ENCODE results near the gene PLCD3. TPM values are rescaled to one million over a fixed set of nuclear protein-coding genes. Genes with fewer than 3 reads are reported as not detected.

Gene PLCD3
- total and polyA plus RNA-seq, 10 donors = 1.5 to 9.9 (median 6.3) TPM

- DNase-seq = no peak
- TF ChIP-seq POLR2A (IDR thresholded peaks at IDR 0.05) (no peak), CTCF (IDR thresholded peaks at IDR 0.05 in 8 of 11, conservative IDR thresholded peaks at IDR 0.05 in 3 of 11) (no peak)
- peak overlapping the region in 7 of 8 donors; percentile 48 to 90 (median 80) for H3K27ac ChIP-seq
- peak overlapping the region in 3 of 8 donors; percentile 34 to 70 (median 43) for H3K4me3 ChIP-seq
- 79 to 91% (median 87%) methylated on average over 5 of the region's 5 CpGs for WGBS, 5 donors
- peaks cover 0 to 61% (median 33%) of the 10 kb centered on the region in 6 donors for H3K4me1 ChIP-seq
- H3K9me3 ChIP-seq = no peaks in the 10 kb centered on the region
- intact Hi-C loops (cut with DNase I; ENCODE audit: low total_unique reads) = no loop called here
- H3K36me3 ChIP-seq = peaks cover 0 to 20% (median 4%) of the 10 kb centered on the region in 6 donors
- H3K27me3 ChIP-seq (replicated peaks in 1 of 7) = no peaks in the 10 kb centered on the region
Observed at GRCh38 chr17:45172232-45172540, 39.9 kb upstream of the PLCD3 start.

- peak overlapping the region in 1 of 8 donors; percentile 70 for H3K4me3 ChIP-seq
- peaks cover 0 to 60% (median 33%) of the 10 kb centered on the region in 6 donors for H3K4me1 ChIP-seq
- H3K27me3 ChIP-seq (replicated peaks in 1 of 7) = no peaks in the 10 kb centered on the region
- DNase-seq = no peak
- peaks cover 0 to 20% (median 4%) of the 10 kb centered on the region in 6 donors for H3K36me3 ChIP-seq
- TF ChIP-seq POLR2A (IDR thresholded peaks at IDR 0.05) (no peak), POLR2AphosphoS5 (IDR thresholded peaks at IDR 0.05) (no peak), CTCF (IDR thresholded peaks at IDR 0.05 in 8 of 11, conservative IDR thresholded peaks at IDR 0.05 in 3 of 11) (no peak)
- 60 to 68% (median 63%) methylated on average over 17 to 20 of the region's 20 CpGs for WGBS, 5 donors
- H3K9me3 ChIP-seq = no peaks in the 10 kb centered on the region
- intact Hi-C loops (cut with DNase I; ENCODE audit: low total_unique reads) = no loop called here
- peak overlapping the region in 6 of 8 donors; percentile 58 to 90 (median 80) for H3K27ac ChIP-seq
Observed at GRCh38 chr17:45171338-45172231, 39.3 kb upstream of the PLCD3 start.

- 41 to 61% (median 57%) methylated on average over 5 of the region's 5 CpGs for WGBS, 5 donors
Observed at GRCh38 chr17:45170931-45171337, 38.6 kb upstream of the PLCD3 start.

More at GRCh38 chr17:45170931-45171337, 38.6 kb upstream of the PLCD3 start:
- Histone ChIP-seq H3K27ac (peak overlapping the region in 6 of 8 donors; percentile 58 to 90 (median 80)), H3K36me3 (peaks cover 0 to 20% (median 4%) of the 10 kb centered on the region in 6 donors), H3K9me3 (no peaks in the 10 kb centered on the region), H3K4me1 (peaks cover 0 to 53% (median 30%) of the 10 kb centered on the region in 6 donors), H3K27me3 (replicated peaks in 1 of 7) (no peaks in the 10 kb centered on the region), H3K4me3 (peak overlapping the region in 1 of 8 donors; percentile 70)
- TF ChIP-seq CTCF (IDR thresholded peaks at IDR 0.05 in 8 of 11, conservative IDR thresholded peaks at IDR 0.05 in 3 of 11) (no peak), POLR2A (IDR thresholded peaks at IDR 0.05) (no peak), POLR2AphosphoS5 (IDR thresholded peaks at IDR 0.05) (no peak)
- intact Hi-C loops (cut with DNase I; ENCODE audit: low total_unique reads) = no loop called here
- DNase-seq = no peak
